NCI-H345 (cell line): Measurements from ENCODE around the gene LINC00237.

Source experiments
- DNase-seq: peaks from one replicate; lab custom pipeline; 2025; lab: John Stamatoyannopoulos, UW

Gene LINC00237

DNA sequence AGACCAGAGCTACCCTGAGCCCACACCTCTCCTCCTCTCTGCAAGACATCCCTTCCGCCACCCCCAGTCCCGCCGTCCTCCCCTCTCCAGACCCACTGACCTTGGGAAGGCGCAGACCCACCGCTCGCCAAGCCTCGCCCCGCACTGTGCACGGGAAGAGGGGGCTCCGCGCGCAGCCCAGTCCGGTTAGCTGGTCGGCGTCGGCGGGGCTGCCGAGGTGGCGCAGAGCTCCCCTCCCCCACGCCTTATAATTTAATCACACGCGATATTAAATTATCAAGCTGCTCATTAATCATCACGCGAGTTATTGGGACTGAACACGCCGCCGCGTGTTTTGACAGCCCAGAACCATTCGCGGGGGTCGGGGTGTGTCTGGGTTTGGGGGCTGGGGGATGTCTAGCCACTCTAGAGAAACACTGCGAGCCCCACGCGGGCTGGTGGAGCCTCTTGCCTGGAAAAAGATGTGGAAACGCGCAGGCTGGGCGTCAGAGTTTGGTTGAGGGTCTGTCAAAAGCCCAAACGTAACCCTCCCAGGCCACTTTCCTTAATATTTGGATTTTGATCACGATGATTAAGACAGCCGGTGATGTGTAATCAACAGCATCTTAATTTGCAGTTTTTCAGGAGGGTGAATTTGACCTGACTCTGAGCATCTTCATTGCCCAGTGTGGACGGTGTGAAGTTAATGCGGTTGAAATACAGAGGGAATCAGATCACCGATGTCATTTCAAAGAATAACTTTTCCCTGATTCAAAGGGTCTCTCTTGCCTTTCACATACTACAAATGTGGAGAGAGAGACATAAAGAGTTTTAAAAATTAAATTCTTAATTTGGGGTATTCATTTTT lies at the start of gene LINC00237:
Gene LINC00237 (minus strand): TSS at position 188 of the 847 bp plus-strand sequence.
- no peak for DNase-seq

DNA sequence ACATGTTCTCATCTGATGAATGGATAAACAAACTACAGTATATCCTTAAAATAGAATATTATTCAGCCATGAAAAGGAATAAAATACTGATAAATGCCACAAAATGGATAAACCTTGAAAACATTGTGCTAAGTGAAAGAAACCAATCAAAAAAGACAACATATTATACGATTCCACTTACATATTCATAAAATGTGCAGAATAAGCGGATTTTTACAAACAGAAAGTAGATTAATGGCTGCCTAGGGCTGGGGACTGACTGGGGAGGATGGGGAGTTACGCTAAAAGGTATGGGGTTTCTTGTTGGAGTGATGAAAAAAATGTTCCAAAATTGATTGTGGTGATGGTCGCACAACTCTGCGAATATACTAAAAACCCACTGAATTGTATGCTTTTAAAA lies 49.1 kb upstream of the LINC00237 start:
- DNase-seq: no peak

DNA sequence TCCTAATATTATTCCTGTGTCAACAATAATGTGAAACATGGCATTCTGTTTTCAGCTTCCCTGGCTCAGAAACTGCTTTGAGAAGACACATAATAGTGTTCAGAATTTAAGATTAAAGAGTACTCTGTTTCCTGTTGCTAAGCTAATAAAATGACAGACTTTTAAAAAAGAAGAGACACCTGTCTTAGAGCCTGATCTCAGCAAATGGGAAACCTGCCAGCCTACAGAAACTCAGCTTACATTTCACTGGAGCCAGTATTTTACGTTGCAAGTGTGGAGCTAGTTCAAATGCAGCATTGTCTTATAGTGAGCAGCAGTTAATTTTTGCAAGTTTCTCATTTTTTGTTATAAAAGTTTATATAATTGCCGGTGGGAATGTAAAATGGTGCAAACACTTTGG lies 48.5 kb upstream of the LINC00237 start:
- no peak for DNase-seq

DNA sequence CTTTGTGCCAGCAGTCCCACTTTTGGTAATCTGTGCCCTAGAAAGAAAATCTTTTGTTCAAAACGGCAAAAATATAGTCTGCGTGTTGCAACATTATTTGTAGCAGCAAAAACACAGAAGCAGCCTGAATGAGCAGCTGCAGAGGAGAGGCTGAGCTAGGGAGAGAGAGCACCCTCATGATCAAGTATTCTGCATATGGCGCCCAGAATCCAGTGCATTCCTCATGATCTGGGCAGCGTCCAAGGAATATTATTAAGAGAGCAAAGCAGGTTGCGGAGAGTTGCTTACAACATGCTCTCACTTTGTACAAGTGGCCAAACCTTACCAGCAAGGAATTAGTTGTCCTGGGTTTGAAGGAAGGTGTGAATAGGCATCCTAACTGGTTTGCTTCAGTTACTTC lies 45.6 kb upstream of the LINC00237 start:
- DNase-seq: no peak

DNA sequence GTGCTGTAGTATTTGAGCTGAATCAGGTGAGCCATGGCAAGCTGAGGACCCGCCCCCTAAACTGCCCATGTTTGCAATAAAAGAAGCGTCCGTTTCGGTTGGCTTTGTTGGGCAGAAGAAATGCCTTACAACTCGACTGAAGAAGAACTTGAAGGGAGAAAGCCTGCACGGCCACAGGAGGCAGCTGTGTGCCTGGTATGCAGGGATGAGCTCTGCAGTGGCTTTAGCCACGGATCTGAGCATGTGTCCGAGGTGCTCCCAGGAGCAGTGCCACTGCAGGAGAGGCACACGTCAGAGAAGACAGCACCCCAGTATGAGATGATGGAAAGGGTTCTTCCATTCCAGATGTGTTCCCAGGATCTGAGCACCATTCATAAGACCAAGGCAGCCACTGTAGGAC lies 43.2 kb upstream of the LINC00237 start:
- no peak for DNase-seq

DNA sequence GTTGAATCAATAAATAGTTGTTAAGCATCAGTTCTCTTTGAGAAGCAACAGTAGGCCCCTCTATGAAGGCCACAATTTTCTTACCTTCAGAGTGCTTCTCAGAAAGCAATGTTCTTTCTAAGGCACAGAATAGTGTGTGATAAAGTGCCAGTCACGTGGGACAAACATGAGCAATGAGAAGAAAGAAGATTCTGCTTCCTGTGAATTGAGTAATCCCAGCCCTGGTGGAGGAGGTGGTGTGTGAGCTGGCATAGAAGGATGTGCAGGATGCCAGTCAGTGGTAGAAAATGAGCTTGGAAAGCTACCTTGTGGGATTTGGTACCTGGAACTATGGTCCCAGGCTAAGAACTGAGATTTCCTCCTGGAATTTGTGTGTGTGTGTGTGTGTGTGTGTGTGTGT lies 41.4 kb upstream of the LINC00237 start:
- DNase-seq: no peak

DNA sequence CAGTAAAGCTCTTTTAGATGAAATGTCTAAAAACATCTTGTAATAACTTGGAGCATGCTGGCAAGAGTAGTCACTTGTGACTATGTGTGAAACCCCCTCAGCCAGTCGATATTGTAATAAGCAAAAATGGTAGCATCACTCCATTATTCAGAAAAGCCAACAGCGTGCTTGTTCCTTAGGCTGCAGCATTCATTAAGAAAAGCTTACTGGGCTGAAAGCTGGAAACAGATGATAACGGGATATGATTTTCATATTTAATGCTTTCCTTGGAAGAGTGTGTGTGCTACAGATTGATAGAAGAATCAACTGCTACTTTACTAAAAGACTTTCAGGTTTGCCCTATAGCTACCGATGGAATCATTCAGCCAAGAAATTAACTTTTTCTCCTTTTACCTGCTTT lies 40.1 kb upstream of the LINC00237 start:
- DNase-seq: no peak

DNA sequence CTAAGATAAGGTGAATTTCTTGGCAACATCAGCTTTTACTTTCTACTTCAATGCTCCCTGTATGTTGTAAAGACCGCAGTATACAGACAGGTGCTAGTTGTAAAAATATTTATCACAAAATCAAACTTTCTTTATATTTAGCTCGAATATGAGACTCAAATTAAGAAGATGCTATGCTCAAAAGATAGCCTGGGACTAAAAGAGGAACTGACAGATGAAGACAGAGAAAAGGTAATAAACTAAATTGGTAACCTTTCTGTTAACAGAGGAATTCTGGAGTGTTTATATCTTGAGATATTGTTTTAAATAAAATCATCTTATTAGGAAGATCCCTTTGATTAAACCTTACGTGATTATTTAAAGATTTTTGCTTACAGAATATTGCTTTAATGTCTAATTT lies 39.3 kb upstream of the LINC00237 start:
- DNase-seq: no peak

DNA sequence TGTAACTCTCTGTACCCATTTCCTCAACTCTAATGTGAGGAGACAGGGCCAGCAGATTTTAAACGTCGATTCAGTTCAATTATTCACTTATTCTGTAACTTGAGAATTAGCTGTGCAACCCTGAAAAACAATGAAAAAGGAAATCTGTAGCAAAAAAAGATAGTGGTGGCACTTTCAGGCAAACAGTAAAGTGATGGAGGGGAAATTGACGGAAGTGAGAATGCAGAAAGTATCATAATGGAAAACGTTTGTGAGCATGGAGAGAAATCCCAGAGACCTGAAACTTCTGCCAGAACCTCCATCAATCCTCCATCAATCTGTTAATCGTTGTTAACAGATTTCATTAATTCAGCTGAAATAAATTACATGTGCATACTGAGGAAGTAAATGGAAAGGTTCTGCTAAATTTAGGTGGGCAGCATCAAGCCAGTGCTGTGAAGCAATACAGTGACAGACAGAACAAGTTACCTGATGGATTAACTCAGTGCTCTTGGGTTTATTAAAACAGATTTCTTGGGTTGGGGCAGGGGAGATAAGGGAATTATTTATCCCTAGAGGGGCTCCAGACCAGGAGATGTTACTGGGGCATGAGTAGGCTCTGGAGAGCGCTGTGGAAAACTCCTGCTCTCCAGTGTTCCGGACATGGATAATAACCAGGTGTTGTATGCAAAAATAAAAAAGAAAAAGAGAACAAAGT lies 37.2 kb upstream of the LINC00237 start:
- DNase-seq: no peak

DNA sequence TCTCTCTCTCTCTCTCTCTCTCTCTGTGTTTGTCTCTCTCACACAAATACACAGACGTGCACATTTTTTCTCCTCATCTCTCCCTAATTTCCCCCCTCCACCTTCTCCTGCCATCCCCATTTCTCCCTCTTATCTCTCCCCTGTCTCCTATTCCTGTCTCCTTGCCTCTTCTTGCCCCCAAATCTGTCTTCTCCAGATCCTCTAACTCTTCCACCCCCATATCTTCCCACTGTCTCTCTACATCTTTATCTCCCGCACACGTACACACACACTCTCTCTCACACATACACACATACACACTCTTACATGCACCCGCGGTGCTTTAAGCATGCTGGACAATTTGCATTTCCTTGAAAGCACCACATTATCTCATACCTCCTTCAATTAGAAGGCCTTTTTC lies 35.7 kb upstream of the LINC00237 start:
- DNase-seq: no peak

DNA sequence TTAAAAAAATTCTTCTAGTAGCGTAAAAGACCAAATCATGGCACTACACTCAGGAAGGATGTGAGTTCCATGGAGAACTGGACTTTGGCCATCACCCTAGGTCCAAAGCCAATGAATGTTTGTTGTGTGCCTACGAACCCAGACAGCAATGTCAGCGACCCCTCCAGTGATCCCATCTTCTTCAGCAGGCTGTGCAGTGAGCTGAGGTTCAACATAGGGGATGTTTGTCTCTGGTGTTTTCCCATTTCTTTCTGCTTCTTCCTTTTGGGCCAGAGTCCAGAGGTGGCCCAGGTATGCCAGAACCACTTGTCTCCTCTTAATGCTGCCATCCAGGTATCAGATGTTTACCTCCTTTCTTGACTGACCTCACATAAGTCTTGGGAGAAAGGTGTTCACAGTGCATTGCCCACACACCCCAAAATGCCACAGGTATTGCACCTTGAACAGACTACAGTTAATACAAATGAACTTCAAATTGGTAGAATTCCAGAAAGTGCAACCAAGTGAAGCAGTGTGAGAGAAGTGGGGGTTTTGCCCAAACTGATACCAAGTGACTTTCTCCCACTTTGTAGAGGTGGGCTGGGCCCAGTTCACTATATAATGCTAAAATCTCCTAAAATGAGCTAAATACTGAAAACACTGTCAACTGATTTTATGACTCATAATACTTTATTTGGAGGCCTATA lies 33.9 kb upstream of the LINC00237 start:
- DNase-seq: no peak

DNA sequence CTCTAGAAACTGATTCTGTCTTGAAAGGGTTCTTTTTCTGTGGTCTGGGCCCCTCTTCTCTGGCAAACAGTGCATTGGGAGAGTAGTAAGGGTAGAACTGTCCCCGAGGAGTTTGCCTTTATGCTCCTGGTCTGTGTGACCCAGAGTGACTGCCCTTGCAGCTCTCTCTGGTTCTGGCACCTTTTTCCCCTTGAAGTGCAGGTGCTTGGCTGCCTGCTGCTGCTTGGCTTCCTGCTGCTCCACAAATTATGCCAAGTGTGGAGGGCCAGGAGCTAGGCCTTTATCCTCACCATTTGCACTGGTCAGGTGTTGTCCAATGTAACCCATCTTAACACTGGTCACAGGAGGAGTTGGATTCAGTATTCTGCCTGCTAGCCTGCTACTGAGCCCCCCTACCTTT lies 30.9 kb upstream of the LINC00237 start:
- peak; percentile 50 for DNase-seq

DNA sequence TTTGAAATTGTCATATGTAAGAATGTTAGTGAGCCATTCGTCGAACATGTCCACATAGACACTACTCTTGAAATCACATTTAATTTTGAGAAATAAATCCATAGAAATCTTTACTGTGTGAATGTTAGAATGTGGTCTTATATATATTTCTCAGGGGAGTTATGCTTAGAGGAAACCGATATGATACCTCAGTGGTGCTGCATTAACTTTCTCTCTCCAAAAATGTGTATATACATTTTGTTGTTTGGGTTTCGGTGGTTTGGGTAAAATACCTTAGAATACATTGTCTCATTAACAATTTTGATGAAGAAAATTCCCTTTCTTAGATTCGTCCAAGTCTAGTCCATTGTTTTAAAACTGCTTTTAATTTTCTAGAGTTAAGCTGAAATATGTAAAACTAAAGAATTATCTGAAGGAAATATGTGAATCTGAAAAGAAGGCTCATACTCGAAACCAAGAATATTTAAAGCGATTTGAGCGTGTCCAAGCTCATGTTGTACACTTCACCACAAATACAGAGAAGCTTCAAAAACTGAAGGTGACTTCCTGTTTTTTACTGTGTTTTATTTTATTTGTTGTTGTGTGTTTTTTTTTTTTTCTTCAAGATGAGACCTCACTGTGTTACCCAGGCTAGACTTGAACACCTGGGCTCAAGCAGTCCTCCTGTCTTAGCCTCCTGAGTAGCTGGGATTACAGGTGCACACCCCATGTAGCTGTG lies 30.0 kb upstream of the LINC00237 start:
- no peak for DNase-seq

DNA sequence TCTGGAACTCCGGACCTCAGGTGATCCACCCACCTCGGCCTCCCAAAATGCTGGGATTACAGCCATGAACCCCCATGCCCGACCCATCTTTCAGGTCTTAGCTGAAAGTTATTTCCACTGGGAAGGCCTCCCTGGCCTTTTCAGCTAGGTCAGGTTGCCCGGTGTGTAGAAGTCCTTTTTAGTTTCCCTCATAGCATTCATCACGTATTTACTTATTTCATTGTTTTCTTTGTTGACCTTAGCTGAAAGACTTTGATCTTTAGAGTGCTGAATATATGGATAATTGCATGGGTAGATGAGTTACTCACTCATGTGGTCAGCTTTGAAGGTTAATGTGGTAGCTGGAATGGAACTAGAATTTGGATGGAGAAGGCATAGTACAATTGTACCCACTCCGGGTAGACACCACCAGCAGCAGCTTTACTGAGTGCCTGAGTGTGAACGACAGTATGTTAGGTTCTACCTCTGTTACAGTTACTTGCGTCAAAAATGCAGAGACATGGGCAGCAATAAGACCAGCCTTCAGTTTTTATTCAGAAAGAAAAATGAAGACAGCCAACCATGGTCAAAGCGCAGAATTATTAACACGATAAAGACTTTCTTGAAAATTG lies 28.8 kb upstream of the LINC00237 start:
- DNase-seq: no peak

DNA sequence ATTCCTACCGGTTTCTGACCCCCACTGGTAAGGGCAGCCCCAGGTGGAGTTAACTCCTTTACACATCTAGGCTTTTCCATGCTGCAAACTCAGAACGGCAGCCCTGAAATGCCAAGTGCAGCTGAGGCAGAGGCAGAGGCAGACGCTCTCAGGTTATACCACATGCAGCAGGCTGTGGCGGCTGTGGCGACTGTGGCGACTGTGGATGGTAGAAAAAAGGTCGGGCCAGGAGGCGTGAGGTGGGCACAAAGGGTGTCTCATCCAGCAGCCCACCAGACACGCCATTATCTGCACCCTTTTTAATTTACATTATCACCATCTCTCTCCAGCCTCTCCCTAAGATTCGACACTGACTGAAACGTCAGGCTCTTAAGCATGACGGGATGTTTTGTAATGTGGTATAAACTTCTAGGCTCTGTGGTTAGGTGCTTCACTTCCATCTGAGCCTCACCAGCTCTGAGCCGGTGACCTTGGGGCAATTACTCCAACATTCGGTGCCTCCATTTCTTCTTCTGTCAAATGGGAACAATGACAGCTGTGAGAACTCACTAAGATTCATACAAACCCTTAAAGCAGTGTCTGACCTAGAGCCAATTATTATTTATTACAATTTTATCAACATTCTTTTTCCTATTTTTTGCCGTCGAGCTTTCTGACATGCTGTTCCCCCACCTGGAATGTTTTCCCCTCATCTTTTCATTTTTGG lies 27.9 kb upstream of the LINC00237 start:
- DNase-seq: no peak

DNA sequence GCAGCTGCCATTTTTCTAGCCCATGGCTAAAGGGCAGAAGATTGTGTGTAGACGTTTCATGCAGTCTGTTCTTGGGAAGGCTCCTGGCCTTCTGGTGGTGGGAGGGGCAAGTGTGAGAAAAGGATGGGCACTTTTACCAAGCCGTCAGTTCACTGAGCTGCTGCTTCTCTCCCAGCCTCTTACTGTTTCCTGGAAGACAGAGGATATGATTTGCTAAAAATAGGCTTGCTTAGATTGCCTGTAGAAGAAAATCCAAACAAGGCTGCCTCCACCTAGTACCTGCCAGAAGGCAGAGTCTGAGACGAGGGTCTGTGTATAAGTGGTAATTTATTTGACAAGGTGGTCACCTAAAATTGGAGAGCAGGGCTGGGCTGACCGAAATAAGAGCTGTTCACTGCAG lies 27.2 kb upstream of the LINC00237 start:
- DNase-seq: no peak

DNA sequence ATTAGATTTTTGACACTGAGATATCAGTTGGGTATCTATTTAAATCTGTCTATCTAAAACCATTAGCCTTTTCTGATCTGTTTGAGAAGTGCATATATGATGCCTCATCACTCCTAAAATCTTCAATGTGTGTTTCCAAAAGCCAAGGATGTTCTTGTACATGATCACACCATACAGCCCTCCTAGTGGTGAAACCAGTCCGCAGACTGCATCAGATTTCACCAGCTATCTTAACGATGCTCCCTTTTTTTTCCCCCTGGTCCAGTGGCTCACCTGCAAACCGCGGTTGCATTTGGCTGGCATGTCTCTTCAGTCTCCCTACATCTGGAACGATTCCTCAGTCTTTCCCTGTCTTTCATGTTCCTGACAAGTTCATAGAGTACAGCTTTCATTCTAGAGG lies 23.7 kb upstream of the LINC00237 start:
- DNase-seq: no peak

DNA sequence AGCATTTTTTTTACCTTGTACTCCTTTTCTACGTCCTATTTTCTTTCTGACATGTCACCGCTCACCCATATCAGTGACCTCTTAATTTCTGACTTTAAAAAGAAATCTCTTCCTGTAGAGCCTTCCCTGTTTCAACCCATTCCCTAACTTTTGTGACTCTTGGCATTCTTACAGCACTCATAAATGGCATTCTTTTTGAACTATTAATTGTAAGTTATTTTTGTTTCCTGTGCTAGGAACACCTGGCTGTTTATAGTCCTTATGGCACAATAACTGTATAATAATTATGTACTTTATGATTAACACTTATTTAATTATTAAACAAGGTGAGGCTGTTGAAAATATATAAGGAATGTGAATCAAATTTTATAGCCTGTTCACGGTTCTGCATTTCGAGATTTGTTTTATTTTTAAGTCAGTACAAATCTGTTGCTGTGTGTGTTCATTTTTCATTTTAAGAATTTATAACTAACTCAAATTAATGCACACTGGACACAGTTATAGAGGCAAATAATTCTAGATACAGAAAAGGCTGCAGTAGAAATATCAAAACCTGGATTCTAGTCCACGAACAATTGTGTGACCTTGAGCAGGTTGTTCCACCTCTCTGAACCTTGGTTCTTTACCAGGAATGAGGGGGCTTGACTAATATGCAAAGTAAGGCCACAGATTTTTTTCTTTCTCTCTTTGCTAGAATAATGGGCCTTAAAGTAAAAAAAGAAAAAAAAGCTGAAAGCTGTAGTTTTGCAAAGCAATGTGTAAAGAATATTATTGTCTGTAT lies 21.2 kb upstream of the LINC00237 start:
- DNase-seq: no peak

DNA sequence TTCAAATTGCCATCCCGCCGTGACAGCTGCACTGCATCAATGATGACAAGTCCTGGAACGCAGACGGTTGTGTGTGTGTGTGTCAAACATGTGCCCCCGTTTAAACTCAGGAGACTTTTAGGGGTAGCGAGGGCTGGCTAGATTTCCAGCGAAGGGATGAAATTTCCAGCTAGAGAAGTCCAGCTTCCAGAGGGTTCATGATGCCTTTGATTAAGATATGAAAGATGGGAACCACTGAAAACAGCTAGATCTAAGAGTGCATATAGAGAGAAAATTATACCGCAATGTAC lies 20.4 kb upstream of the LINC00237 start:
- no peak for DNase-seq

DNA sequence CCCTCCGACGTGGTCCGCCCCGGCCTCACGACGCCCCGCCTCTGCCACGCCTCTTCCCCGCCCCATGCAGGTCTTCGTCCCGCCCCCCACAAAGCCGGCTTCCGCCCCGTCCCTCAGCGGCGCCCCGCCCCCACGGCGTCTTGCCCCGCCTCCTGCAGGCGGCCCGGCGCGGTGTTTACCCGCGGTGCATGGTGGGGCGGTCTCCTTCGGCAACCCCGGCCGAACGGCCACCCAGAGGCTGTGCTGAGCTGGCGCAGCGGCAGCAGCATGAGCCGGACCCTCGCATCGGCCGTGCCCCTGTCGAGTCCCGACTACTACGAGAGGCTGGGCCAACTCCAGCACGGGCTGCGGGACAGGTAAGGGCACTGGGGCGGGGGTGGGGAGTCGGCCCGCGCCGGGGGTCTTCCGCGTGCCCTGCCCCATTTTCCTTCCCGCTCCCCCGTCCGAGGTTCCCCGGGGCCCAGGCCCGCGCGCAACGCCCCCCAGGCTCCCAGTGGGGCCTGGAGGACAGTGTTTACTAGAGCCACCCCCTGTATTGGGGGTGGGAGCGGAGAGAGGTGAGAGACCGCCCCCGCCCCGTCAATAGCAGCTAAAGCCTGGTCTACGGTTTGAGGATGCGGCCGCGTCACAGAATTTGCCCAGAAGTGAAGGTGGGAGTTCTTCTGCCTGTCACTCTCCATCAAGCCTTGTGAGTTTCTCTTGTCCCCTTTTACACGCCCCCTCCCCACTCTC lies 19.9 kb upstream of the LINC00237 start, which contains the start of gene KIZ:
Gene KIZ (plus strand): TSS at position 234 of the 732 bp plus-strand sequence. CDS start 34 bp downstream, at position 268.
- peak; percentile 97 for DNase-seq
